ENCODE measurements around the gene NFIL3.

The NFIL3 gene

DNA sequence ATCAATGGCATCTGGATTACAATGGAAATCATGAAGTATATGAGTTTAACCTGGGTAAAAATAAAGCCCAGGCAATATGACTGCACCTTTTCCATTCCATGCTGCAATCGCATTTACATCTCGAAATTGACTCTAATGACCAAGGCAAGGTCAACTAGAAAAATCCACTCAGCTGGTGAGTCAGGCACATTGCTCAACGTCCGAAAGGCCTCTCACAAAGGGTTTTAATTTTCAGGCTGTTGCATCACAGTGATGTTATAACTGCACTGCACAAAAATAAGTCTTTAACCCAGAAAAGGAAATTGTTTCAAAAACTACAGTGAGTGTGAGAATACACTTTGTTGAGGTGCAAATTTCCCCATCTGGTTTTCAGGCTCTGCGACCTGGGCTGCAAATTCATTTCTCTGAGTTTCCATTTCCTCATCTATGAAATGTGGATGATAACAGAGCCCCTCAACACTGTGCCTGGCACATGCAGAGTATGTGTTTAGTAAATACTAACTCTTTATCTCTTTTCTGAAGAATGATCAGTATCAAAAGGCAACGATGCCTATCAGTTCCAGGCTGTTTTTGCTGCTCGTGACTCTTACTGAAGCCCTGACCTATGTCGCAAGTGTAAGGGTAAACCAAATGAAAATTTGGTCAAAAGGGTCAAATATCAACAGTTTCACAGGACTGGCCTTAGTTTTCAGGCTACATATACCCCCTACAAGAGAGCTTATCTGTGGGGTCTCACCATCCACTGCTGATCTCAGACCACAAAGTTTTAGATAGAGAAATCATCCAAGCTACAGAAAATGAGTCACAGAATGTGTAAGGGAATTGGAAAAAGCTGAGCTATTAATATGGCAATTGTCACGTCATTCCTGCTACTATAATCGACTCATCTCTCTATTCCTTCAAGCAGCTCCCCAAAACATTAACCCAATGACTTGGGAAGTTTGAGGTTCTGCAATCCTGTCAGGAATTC is 4.1 kb downstream of the NFIL3 start:
- no peak overlapping the region for H3K27ac ChIP-seq
- no peak for TF ChIP-seq CTCF (conservative IDR thresholded peaks at IDR 0.05; ENCODE audit: low read depth)
- DNase-seq (ENCODE audit: low spot score): peak; percentile 86
- ChIA-PET POLR2A (ENCODE audit: low non-redundant PET) (interaction anchor here (0.6 kb wide), 1 partner anchor 66 kb away, joined by 3 read pairs; no protein-coding TSS in a partner anchor), CTCF (interaction anchor here (0.6 to 0.9 kb wide), 4 partner anchors 9 to 1119 kb away, joined by 3 to 4 read pairs (median 4); no protein-coding TSS in a partner anchor)

DNA sequence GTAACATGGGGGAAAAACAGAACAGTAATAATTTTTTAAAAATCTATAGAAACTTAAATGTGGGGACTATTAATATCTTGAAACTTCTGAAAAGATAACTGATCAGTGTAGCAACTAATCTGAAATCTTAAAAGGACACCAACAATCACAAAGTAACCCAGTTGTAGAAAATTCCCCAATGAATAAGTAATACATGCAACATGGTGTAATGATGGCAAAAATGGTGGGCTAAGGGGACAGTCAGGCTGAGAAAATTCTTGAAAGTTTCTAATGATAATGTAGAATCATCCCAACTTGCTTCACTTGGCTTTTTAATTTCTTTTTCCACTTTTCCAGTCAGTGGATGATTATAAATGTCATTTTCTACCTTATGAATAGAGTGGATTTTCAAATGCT is 5.4 kb downstream of the NFIL3 start:
- ChIA-PET POLR2A (ENCODE audit: low non-redundant PET) (no interaction called here), CTCF (interaction anchor here (0.6 kb wide), 1 partner anchor 503 kb away, joined by 3 read pairs; no protein-coding TSS in a partner anchor)
- no peak overlapping the region for H3K27ac ChIP-seq

GRCh38 chr9:91417602-91418214 is 5.9 kb downstream of the NFIL3 start:
- TF ChIP-seq CTCF (conservative IDR thresholded peaks at IDR 0.05; ENCODE audit: low read depth): no peak
- no peak for DNase-seq (ENCODE audit: low spot score)
- ChIA-PET POLR2A (ENCODE audit: low non-redundant PET) (no interaction called here), CTCF (interaction anchor here (0.6 kb wide), 2 partner anchors 113 to 503 kb away, joined by 3 read pairs; no protein-coding TSS in a partner anchor)
- no peak overlapping the region for H3K27ac ChIP-seq

More for the DNA sequence above, 5.4 kb downstream of the NFIL3 start:
- DNase-seq (ENCODE audit: low spot score): no peak
- TF ChIP-seq CTCF (conservative IDR thresholded peaks at IDR 0.05; ENCODE audit: low read depth): no peak

GRCh38 chr9:91416096-91416712 is 7.4 kb downstream of the NFIL3 start:
- no peak overlapping the region for H3K27ac ChIP-seq
- ChIA-PET POLR2A (ENCODE audit: low non-redundant PET) (no interaction called here), CTCF (interaction anchor here (0.7 to 1.0 kb wide), 5 partner anchors 65 to 501 kb away, joined by 3 to 5 read pairs (median 4); no protein-coding TSS in a partner anchor)
- TF ChIP-seq CTCF (conservative IDR thresholded peaks at IDR 0.05; ENCODE audit: low read depth): no peak
- DNase-seq (ENCODE audit: low spot score): peak; percentile 69

GRCh38 chr9:91415290-91415689 is 8.3 kb downstream of the NFIL3 start:
- no peak for TF ChIP-seq CTCF (conservative IDR thresholded peaks at IDR 0.05; ENCODE audit: low read depth)
- ChIA-PET CTCF (interaction anchor here (0.7 to 1.0 kb wide), 2 partner anchors 64 to 132 kb away, joined by 3 to 5 read pairs; no protein-coding TSS in a partner anchor), POLR2A (ENCODE audit: low non-redundant PET) (no interaction called here)
- H3K27ac ChIP-seq: no peak overlapping the region
- no peak for DNase-seq (ENCODE audit: low spot score)

GRCh38 chr9:91412941-91413340 is 10.7 kb downstream of the NFIL3 start:
- no peak for DNase-seq (ENCODE audit: low spot score)
- ChIA-PET CTCF (no interaction called here), POLR2A (ENCODE audit: low non-redundant PET) (no interaction called here)
- no peak for TF ChIP-seq CTCF (conservative IDR thresholded peaks at IDR 0.05; ENCODE audit: low read depth)
- H3K27ac ChIP-seq: peak overlapping the region; percentile 58
